ENCODE measurements around the gene ZNF487.

ZNF487 gene

GRCh38 chr10:43524434-43525247 is 87.7 kb downstream of the ZNF487 start:
- no peak for DNase-seq (ENCODE audit: low read depth)
